Body of pancreas (tissue), 4 donors: ENCODE measurements around the gene TUBB2A.

Source experiments
- CTCF ChIP-seq, 7 experiments: fragments of 450-650 bp in 4 of 7; fragments of 200-600 bp in 3 of 7; sonication (generic) in 3 of 7; IDR thresholded peaks; one replicate each; pipeline ENCODE4 v1.5.1; 2016 to 2019; ENCODE audit warnings: antibody characterized with exemption in 7 of 7
- POLR2A ChIP-seq, 3 donors: fragments of 450-650 bp; IDR thresholded peaks; one replicate each; pipeline ENCODE4 v1.6.1; 2016; ENCODE audit warnings: antibody characterized with exemption in 3 of 3, mild to moderate bottlenecking in 2 of 3

DNA sequence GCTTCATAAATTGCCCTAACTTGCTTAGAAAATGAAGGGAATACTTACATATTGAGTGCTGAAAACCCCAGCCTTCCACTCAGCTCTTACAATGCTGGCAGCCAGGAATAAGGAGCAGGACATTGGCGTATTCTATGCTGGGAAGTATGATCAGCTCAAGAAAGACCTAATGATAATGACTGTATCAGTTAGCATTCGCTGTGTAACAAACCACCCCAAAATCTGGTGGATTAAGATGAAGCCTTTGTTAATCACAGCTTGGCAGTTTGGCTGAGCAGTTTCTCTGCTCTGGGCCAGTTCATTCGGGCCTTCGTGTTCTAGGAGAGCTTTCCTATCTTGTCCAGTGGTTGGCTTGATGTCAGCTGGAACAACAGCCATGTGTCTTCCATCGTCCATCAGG, 33.4 kb upstream of the TUBB2A start:
- no peak for TF ChIP-seq POLR2A (IDR thresholded peaks at IDR 0.05)
- no peak for TF ChIP-seq CTCF (IDR thresholded peaks at IDR 0.05)
